NCI-H774 (cell line): ENCODE results near the gene PRSS12.
A peak's percentile ranks its signal among the peaks of the same experiment; 100 is the strongest.
"Not testable (repeated sequence)": the region's sequence is repeated elsewhere in the genome, so short reads cannot be mapped to it uniquely, and the experiment has no call there.

Experiments
- DNase-seq: peaks from one replicate; lab custom pipeline; 2025; lab: John Stamatoyannopoulos, UW

Gene PRSS12

GRCh38 chr4:118318931-118319330 is 33.9 kb downstream of the PRSS12 start:
- DNase-seq = no peak

GRCh38 chr4:118317691-118318090 is 35.1 kb downstream of the PRSS12 start:
- no peak for DNase-seq

- no peak for DNase-seq
Observed at GRCh38 chr4:118314221-118314620, 38.6 kb downstream of the PRSS12 start.

GRCh38 chr4:118313098-118313497 is 39.7 kb downstream of the PRSS12 start:
- no peak for DNase-seq

GRCh38 chr4:118308306-118309030 is 44.3 kb downstream of the PRSS12 start:
- DNase-seq = no peak

GRCh38 chr4:118307643-118308042 is 45.2 kb downstream of the PRSS12 start:
- no peak for DNase-seq

- DNase-seq = not testable (repeated sequence)
Observed at GRCh38 chr4:118299619-118300018, 53.2 kb downstream of the PRSS12 start.

- DNase-seq = no peak
Observed at GRCh38 chr4:118296729-118297128, 56.1 kb downstream of the PRSS12 start.

GRCh38 chr4:118290951-118291350 is 61.9 kb downstream of the PRSS12 start:
- no peak for DNase-seq

GRCh38 chr4:118289794-118290193 is 63.0 kb downstream of the PRSS12 start:
- no peak for DNase-seq

- no peak for DNase-seq
Observed at GRCh38 chr4:118287711-118288451, 64.9 kb downstream of the PRSS12 start.

GRCh38 chr4:118286685-118287084 is 66.1 kb downstream of the PRSS12 start:
- no peak for DNase-seq

GRCh38 chr4:118285931-118286330 is 66.9 kb downstream of the PRSS12 start:
- no peak for DNase-seq

GRCh38 chr4:118284169-118284568 is 68.6 kb downstream of the PRSS12 start:
- DNase-seq = no peak

GRCh38 chr4:118282692-118283091 is 70.1 kb downstream of the PRSS12 start:
- no peak for DNase-seq

- no peak for DNase-seq
Observed at GRCh38 chr4:118281611-118282442, 71.0 kb downstream of the PRSS12 start.

- DNase-seq = peak; percentile 6
Observed at GRCh38 chr4:118280501-118281218, 72.1 kb downstream of the PRSS12 start.

GRCh38 chr4:118279920-118280432 is 72.8 kb downstream of the PRSS12 start:
- DNase-seq = no peak

GRCh38 chr4:118279328-118279727 is 73.5 kb downstream of the PRSS12 start:
- DNase-seq = no peak

GRCh38 chr4:118278473-118279274 is 74.1 kb downstream of the PRSS12 start:
- DNase-seq = peak; percentile 81

- no peak for DNase-seq
Observed at GRCh38 chr4:118277243-118277642, 75.6 kb downstream of the PRSS12 start.
